Measurements from ENCODE around the gene RO60.

RO60 gene

GRCh38 chr1:193060406-193060805 lies 994 bp downstream of the RO60 start:
- in situ Hi-C loops (cut with MboI; ENCODE audit: low sequenced_read_pairs) = no loop called here

GRCh38 chr1:193060938-193061337 lies 1.5 kb downstream of the RO60 start:
- in situ Hi-C loops (cut with MboI; ENCODE audit: low sequenced_read_pairs) = no loop called here

GRCh38 chr1:193062698-193063463 lies 3.5 kb downstream of the RO60 start:
- in situ Hi-C loops (cut with MboI; ENCODE audit: low sequenced_read_pairs) = no loop called here

GRCh38 chr1:193065954-193066353 lies 6.5 kb downstream of the RO60 start:
- in situ Hi-C loops (cut with MboI; ENCODE audit: low sequenced_read_pairs) = no loop called here

GRCh38 chr1:193066606-193067005 lies 7.2 kb downstream of the RO60 start:
- in situ Hi-C loops (cut with MboI; ENCODE audit: low sequenced_read_pairs) = no loop called here

- in situ Hi-C loops (cut with MboI; ENCODE audit: low sequenced_read_pairs) = no loop called here
Observed at GRCh38 chr1:193068013-193068412, 8.6 kb downstream of the RO60 start.

- in situ Hi-C loops (cut with MboI; ENCODE audit: low sequenced_read_pairs) = no loop called here
Observed at GRCh38 chr1:193069748-193070385, 10.5 kb downstream of the RO60 start.

- in situ Hi-C loops (cut with MboI; ENCODE audit: low sequenced_read_pairs) = no loop called here
Observed at GRCh38 chr1:193070386-193070753, 11.0 kb downstream of the RO60 start.

GRCh38 chr1:193070942-193071341 lies 11.5 kb downstream of the RO60 start:
- in situ Hi-C loops (cut with MboI; ENCODE audit: low sequenced_read_pairs) = no loop called here

- in situ Hi-C loops (cut with MboI; ENCODE audit: low sequenced_read_pairs) = no loop called here
Observed at GRCh38 chr1:193077991-193078390, 18.6 kb downstream of the RO60 start.

GRCh38 chr1:193079187-193079586 lies 19.8 kb downstream of the RO60 start:
- in situ Hi-C loops (cut with MboI; ENCODE audit: low sequenced_read_pairs) = no loop called here

- in situ Hi-C loops (cut with MboI; ENCODE audit: low sequenced_read_pairs) = no loop called here
Observed at GRCh38 chr1:193083365-193084088, 24.1 kb downstream of the RO60 start.

- in situ Hi-C loops (cut with MboI; ENCODE audit: low sequenced_read_pairs) = no loop called here
Observed at GRCh38 chr1:193085263-193085662, 25.9 kb downstream of the RO60 start.

GRCh38 chr1:193086342-193086741 lies 26.9 kb downstream of the RO60 start:
- in situ Hi-C loops (cut with MboI; ENCODE audit: low sequenced_read_pairs) = no loop called here

- in situ Hi-C loops (cut with MboI; ENCODE audit: low sequenced_read_pairs) = no loop called here
Observed at GRCh38 chr1:193087893-193088292, 28.5 kb downstream of the RO60 start.

GRCh38 chr1:193090865-193091264 lies 31.5 kb downstream of the RO60 start:
- in situ Hi-C loops (cut with MboI; ENCODE audit: low sequenced_read_pairs) = no loop called here

GRCh38 chr1:193094112-193094511 lies 34.7 kb downstream of the RO60 start:
- in situ Hi-C loops (cut with MboI; ENCODE audit: low sequenced_read_pairs) = no loop called here

GRCh38 chr1:193102662-193103061 lies 43.2 kb downstream of the RO60 start:
- in situ Hi-C loops (cut with MboI; ENCODE audit: low sequenced_read_pairs) = no loop called here

GRCh38 chr1:193103759-193104501 lies 44.5 kb downstream of the RO60 start:
- in situ Hi-C loops (cut with MboI; ENCODE audit: low sequenced_read_pairs) = no loop called here

GRCh38 chr1:193104502-193104906 lies 45.1 kb downstream of the RO60 start:
- in situ Hi-C loops (cut with MboI; ENCODE audit: low sequenced_read_pairs) = no loop called here
